SK-N-SH (cell line): ENCODE results near the gene SLCO1B3.

ENCODE experiments used
- RCOR1 ChIP-seq: fragments of 150-350 bp; IDR thresholded peaks from 2 replicates; pipeline ENCODE4 v1.6.1; 2017; ENCODE audit warnings: antibody characterized with exemption, low read length
- YY1 ChIP-seq: IDR thresholded peaks from 2 replicates; pipeline ENCODE4 v1.4.0; 2012; ENCODE audit warnings: low read depth, mild to moderate bottlenecking
- TF ChIP-seq, protein P1 (sequence below): IDR thresholded peaks from 2 replicates; pipeline ENCODE4; 2012
- TF ChIP-seq, protein P2 (sequence below): fragments of 200-600 bp; sonication (generic); IDR thresholded peaks from 2 replicates; pipeline ENCODE4 v1.6.1; 2017; ENCODE audit warnings: antibody characterized with exemption, mild to moderate bottlenecking, moderate library complexity

- TF ChIP-seq RCOR1 (no peak), YY1 (no peak)
- TF ChIP-seq, protein P1, sequence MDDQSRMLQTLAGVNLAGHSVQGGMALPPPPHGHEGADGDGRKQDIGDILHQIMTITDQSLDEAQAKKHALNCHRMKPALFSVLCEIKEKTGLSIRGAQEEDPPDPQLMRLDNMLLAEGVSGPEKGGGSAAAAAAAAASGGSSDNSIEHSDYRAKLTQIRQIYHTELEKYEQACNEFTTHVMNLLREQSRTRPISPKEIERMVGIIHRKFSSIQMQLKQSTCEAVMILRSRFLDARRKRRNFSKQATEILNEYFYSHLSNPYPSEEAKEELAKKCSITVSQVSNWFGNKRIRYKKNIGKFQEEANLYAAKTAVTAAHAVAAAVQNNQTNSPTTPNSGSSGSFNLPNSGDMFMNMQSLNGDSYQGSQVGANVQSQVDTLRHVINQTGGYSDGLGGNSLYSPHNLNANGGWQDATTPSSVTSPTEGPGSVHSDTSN, result no peak
- TF ChIP-seq, protein P2, sequence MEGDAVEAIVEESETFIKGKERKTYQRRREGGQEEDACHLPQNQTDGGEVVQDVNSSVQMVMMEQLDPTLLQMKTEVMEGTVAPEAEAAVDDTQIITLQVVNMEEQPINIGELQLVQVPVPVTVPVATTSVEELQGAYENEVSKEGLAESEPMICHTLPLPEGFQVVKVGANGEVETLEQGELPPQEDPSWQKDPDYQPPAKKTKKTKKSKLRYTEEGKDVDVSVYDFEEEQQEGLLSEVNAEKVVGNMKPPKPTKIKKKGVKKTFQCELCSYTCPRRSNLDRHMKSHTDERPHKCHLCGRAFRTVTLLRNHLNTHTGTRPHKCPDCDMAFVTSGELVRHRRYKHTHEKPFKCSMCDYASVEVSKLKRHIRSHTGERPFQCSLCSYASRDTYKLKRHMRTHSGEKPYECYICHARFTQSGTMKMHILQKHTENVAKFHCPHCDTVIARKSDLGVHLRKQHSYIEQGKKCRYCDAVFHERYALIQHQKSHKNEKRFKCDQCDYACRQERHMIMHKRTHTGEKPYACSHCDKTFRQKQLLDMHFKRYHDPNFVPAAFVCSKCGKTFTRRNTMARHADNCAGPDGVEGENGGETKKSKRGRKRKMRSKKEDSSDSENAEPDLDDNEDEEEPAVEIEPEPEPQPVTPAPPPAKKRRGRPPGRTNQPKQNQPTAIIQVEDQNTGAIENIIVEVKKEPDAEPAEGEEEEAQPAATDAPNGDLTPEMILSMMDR, result no peak
These were observed 5.1 kb downstream of the SLCO1B3 start for GRCh38 chr12:20815574-20815973.
